IMR-90 (cell line): ENCODE data around the gene ARHGEF7. TPM values are rescaled to one million over a fixed set of nuclear protein-coding genes. Genes with fewer than 3 reads are reported as not detected.

Source experiments
- ATAC-seq: fragments of 200-7000 bp; cut with Tn5 transposase; 2 replicates; pipeline ENCODE4 v1.9.1; 2020; ENCODE audit warnings: low read depth, mild to moderate bottlenecking, moderate library complexity
- BruUV-seq: library from RNA; stranded (reverse); fragments of 400-500 nt; replicated peaks from 2 replicates; lab custom pipeline; 2021; lab: Mats Ljungman, UMichigan
- CTCF ChIA-PET: fragments of 300-600 bp; formaldehyde crosslinking; extraction: SDS; loops from one replicate; lab custom pipeline; 2021; ENCODE audit warnings: antibody characterized with exemption; lab: Yijun Ruan, JAX
- POLR2A ChIA-PET: fragments of 300-600 bp; sonication (Branson Sonifier 250); formaldehyde crosslinking; loops from one replicate; lab custom pipeline; 2022; ENCODE audit warnings: antibody characterized with exemption; ENCODE audit not compliant: unreplicated experiment; lab: Charles Lee
- DNase-seq: peaks from one replicate; pipeline ENCODE4 v3.0.0; 2013
- H2AFZ ChIP-seq: replicated peaks from 2 replicates; pipeline ENCODE3; 2013; ENCODE audit warnings: low read length, mild to moderate bottlenecking; ENCODE audit not compliant: poor library complexity
- H2AK5ac ChIP-seq: 2 replicates; pipeline ENCODE4 v1.6.1; 2013; ENCODE audit warnings: low read depth, low read length, inconsistent platforms
- H2AK9ac ChIP-seq: replicated peaks from 2 replicates; pipeline ENCODE3; 2013; ENCODE audit warnings: mild to moderate bottlenecking, low read depth, low read length, moderate library complexity; ENCODE audit not compliant: poor library complexity
- H2BK120ac ChIP-seq: 2 replicates; pipeline ENCODE4 v1.6.1; 2013; ENCODE audit warnings: low read depth, low read length, inconsistent platforms
- H2BK15ac ChIP-seq: 3 replicates; pipeline ENCODE4 v1.6.1; 2013; ENCODE audit warnings: low read depth, low read length, inconsistent platforms
- H2BK20ac ChIP-seq: 2 replicates; pipeline ENCODE4 v1.6.1; 2013; ENCODE audit warnings: low read depth, mild to moderate bottlenecking, inconsistent platforms, low read length, moderate library complexity
- H2BK5ac ChIP-seq: 2 replicates; pipeline ENCODE4 v1.6.1; 2013; ENCODE audit warnings: mild to moderate bottlenecking, low read depth, low read length, inconsistent platforms; ENCODE audit not compliant: poor library complexity, severe bottlenecking
- H3K14ac ChIP-seq: replicated peaks from 2 replicates; pipeline ENCODE4 v1.6.1; 2013; ENCODE audit warnings: low read depth, low read length, inconsistent platforms
- H3K18ac ChIP-seq: 2 replicates; pipeline ENCODE4 v1.6.1; 2013; ENCODE audit warnings: low read depth, low read length, control low read depth
- H3K23ac ChIP-seq: 2 replicates; pipeline ENCODE4 v1.6.1; 2013; ENCODE audit warnings: low read depth, low read length, inconsistent platforms
- H3K27ac ChIP-seq: 2 replicates; pipeline ENCODE4 v1.5.1; 2013; ENCODE audit warnings: mild to moderate bottlenecking, control low read depth, low read length; ENCODE audit not compliant: insufficient read depth
- H3K27me3 ChIP-seq: 2 replicates; pipeline ENCODE4 v1.6.1; 2013; ENCODE audit warnings: low read length; ENCODE audit not compliant: control insufficient read depth, insufficient read depth
- H3K36me3 ChIP-seq: 2 replicates; pipeline ENCODE4 v1.6.1; 2013; ENCODE audit warnings: low read length, mixed read lengths; ENCODE audit not compliant: control insufficient read depth, insufficient read depth
- H3K4ac ChIP-seq: 2 replicates; pipeline ENCODE4 v1.6.1; 2013; ENCODE audit warnings: low read depth, low read length, inconsistent platforms
- H3K4me1 ChIP-seq: 2 replicates; pipeline ENCODE4 v1.6.1; 2013; ENCODE audit warnings: low read length, mixed read lengths; ENCODE audit not compliant: control insufficient read depth, insufficient read depth
- H3K4me2 ChIP-seq: 2 replicates; pipeline ENCODE4 v1.6.1; 2013; ENCODE audit warnings: low read depth, mild to moderate bottlenecking, control low read depth, low read length, moderate library complexity
- H3K4me3 ChIP-seq: 2 replicates; pipeline ENCODE4 v1.5.1; 2013; ENCODE audit warnings: low read depth, mild to moderate bottlenecking, control low read depth, low read length, moderate library complexity; ENCODE audit not compliant: insufficient read depth
- H3K56ac ChIP-seq: 2 replicates; pipeline ENCODE4 v1.6.1; 2013; ENCODE audit warnings: low read length, inconsistent platforms; ENCODE audit not compliant: insufficient read depth; ENCODE audit errors: extremely low read depth
- H3K79me1 ChIP-seq, 2 experiments: 2 replicates each; pipeline ENCODE4 v1.6.1; 2013; ENCODE audit warnings: low read length in 2 of 2, inconsistent platforms in 1 of 2, low read depth in 1 of 2
- H3K9ac ChIP-seq: 2 replicates; pipeline ENCODE4 v1.6.1; 2013; ENCODE audit warnings: low read depth, low read length, control low read depth
- H3K9me1 ChIP-seq: 2 replicates; pipeline ENCODE4 v1.6.1; 2013; ENCODE audit warnings: low read length, inconsistent platforms; ENCODE audit not compliant: insufficient read depth
- H3K9me3 ChIP-seq: 2 replicates; pipeline ENCODE4 v1.6.1; 2013; ENCODE audit warnings: low read length; ENCODE audit not compliant: control insufficient read depth, insufficient read depth
- H4K20me1 ChIP-seq: 2 replicates; pipeline ENCODE4 v1.6.1; 2013; ENCODE audit warnings: low read length, inconsistent platforms; ENCODE audit not compliant: insufficient read depth
- H4K5ac ChIP-seq: 2 replicates; pipeline ENCODE4 v1.6.1; 2013; ENCODE audit warnings: mild to moderate bottlenecking, low read depth, low read length, control low read depth
- H4K8ac ChIP-seq, 2 experiments: 2 replicates each; pipeline ENCODE4 v1.6.1; 2013; ENCODE audit warnings: low read depth in 2 of 2, low read length in 2 of 2, control low read depth in 1 of 2, inconsistent platforms in 1 of 2
- H4K91ac ChIP-seq: 2 replicates; pipeline ENCODE4 v1.6.1; 2013; ENCODE audit warnings: low read depth, low read length, inconsistent platforms; ENCODE audit not compliant: insufficient read depth
- CEBPB ChIP-seq: IDR thresholded peaks from 2 replicates; pipeline ENCODE4 v1.6.1; 2012; ENCODE audit warnings: low read depth, low read length, improper control_type of control experiment
- CHD1 ChIP-seq: IDR thresholded peaks from 2 replicates; pipeline ENCODE4 v1.6.1; 2012; ENCODE audit warnings: low read depth, low read length, improper control_type of control experiment
- NFE2L2 ChIP-seq: fragments of 150-350 bp; IDR thresholded peaks from 2 replicates; pipeline ENCODE4 v1.6.1; 2016; ENCODE audit warnings: low read depth, mild to moderate bottlenecking, low read length
- RAD21 ChIP-seq: IDR thresholded peaks from 2 replicates; pipeline ENCODE4 v1.6.1; 2012; ENCODE audit warnings: low read length, improper control_type of control experiment
- RFX5 ChIP-seq: IDR thresholded peaks from 2 replicates; pipeline ENCODE4 v1.8.0; 2012; ENCODE audit warnings: low read depth, mild to moderate bottlenecking, low read length, moderate library complexity
- WGBS, 2 experiments: methylation state at CpG; one replicate each; pipeline versions ENCODE4 v1.1.5 to v1.1.7; 2013; ENCODE audit warnings: missing lambda C conversion rate in 2 of 2; ENCODE audit not compliant: insufficient read length in 1 of 2; ENCODE audit errors: extremely low coverage in 2 of 2; 5-methylcytosine and 5-hydroxymethylcytosine counted together
- dilution Hi-C: fragments of 300-500 bp; cut with HindIII; formaldehyde crosslinking; loops from one replicate; pipeline ENCODE4 v1.14.3; 2018; ENCODE audit warnings: low sequenced_read_pairs; ENCODE audit not compliant: unreplicated experiment
- in situ Hi-C: fragments of 300-500 bp; cut with MboI; formaldehyde crosslinking; loops from 3 replicates; pipeline ENCODE4 v1.14.3; 2019; ENCODE audit warnings: low sequenced_read_pairs, inconsistent platforms, mixed read lengths
- intact Hi-C: fragments of 100-400 bp; cut with micrococcal nuclease; formaldehyde crosslinking; loops from 2 replicates; pipeline ENCODE4 v1.10.0; 2022
- polyA plus RNA-seq, 3 experiments: library from polyadenylated mRNA; depleted of rRNA; stranded (reverse); fragments of >200 nt; gene quantifications; 2 replicates each; pipeline ENCODE4 v1.2.3, GENCODE V29; 2012; ENCODE audit warnings: low replicate concordance in 1 of 3
- total RNA-seq: library from RNA; depleted of rRNA; stranded (reverse); fragments of >200 nt; gene quantifications from 2 replicates; pipeline ENCODE4 v1.2.3, GENCODE V29; 2012
- TF ChIP-seq, protein P1 (sequence below): fragments of 150-350 bp; IDR thresholded peaks from 2 replicates; pipeline ENCODE4 v1.6.1; 2016; ENCODE audit warnings: low read depth, mild to moderate bottlenecking, low read length, moderate library complexity, borderline replicate concordance

ARHGEF7 gene
- total and polyA plus RNA-seq, 2 of the 4 experiments (the other 2 are of a cell fraction) = 32.9 to 59.0 TPM

DNA sequence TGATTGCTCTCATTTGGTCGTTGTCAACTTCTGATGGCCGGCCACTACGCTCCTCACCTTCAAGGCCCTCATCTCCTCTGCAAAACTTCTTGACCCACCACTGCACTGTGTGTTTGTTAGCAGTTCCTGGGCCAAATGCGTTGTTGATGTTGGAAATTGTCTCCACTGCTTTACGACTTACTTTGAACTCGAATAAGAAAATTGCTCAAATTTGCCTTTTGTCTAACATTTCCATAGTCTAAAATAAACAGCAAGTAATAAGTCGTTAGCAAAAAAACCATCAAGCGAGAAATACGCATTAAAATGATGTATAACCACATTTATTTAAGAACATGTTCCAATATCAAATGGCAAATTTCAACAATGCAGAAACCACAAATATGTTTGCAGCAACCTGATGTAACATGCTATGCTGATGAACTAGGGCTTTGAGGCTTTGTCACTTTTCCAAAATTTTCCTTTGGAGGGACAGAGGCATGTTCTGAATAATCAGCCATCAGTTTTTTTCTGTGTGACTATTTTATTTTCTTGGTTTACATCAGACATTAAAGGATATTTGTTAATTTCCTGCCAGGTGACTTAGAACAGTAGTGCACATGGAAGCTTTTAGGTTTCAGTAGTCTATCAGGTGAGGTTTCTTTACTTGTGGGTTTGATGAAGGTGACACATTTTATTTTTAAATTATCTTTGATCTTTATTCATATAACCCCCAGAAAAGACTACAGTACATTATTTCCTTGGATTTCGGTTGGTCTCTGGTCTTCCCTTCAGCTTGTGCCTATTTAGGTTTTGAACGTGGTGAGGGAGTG, 130.7 kb downstream of the ARHGEF7 start:
- no peak overlapping the region for H2BK120ac ChIP-seq
- no peak overlapping the region for H3K27ac ChIP-seq
- H2AK9ac ChIP-seq = no peak overlapping the region
- dilution Hi-C loops = no loop called here
- H3K9me3 ChIP-seq = no peaks in the 10 kb centered on the region
- H2AFZ ChIP-seq = no peak overlapping the region
- H4K91ac ChIP-seq = no peak overlapping the region
- H3K36me3 ChIP-seq = peaks cover 28% of the 10 kb centered on the region
- intact Hi-C loops = no loop called here
- H3K4me3 ChIP-seq = no peak overlapping the region
- no peak overlapping the region for H4K8ac ChIP-seq
- peaks cover 11% of the 10 kb centered on the region; the same call in 1 of the 2 replicates for H3K9me1 ChIP-seq
- H3K27me3 ChIP-seq = no peaks in the 10 kb centered on the region
- no peak overlapping the region for H3K14ac ChIP-seq
- H3K4ac ChIP-seq = no peak overlapping the region
- in situ Hi-C loops = no loop called here
- DNase-seq (peak; percentile 56), ATAC-seq (no peak)
- H3K4me1 ChIP-seq = no peaks in the 10 kb centered on the region
- H3K9ac ChIP-seq = no peak overlapping the region
- no peak overlapping the region for H3K23ac ChIP-seq
- CTCF ChIA-PET = no interaction called here
- H4K20me1 ChIP-seq = peaks cover 10% of the 10 kb centered on the region
- no CpG with 5 or more reads among the region's 11 CpGs for WGBS, 2 experiments
- no peak overlapping the region for H4K5ac ChIP-seq
- TF ChIP-seq CHD1 (no peak), RAD21 (no peak), CEBPB (no peak), NFE2L2 (no peak), RFX5 (no peak)
- TF ChIP-seq, protein P1, sequence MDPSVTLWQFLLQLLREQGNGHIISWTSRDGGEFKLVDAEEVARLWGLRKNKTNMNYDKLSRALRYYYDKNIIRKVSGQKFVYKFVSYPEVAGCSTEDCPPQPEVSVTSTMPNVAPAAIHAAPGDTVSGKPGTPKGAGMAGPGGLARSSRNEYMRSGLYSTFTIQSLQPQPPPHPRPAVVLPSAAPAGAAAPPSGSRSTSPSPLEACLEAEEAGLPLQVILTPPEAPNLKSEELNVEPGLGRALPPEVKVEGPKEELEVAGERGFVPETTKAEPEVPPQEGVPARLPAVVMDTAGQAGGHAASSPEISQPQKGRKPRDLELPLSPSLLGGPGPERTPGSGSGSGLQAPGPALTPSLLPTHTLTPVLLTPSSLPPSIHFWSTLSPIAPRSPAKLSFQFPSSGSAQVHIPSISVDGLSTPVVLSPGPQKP = no peak
- H3K56ac ChIP-seq = no peak overlapping the region
- no peak overlapping the region for H2BK15ac ChIP-seq
- POLR2A ChIA-PET = no interaction called here
- H3K18ac ChIP-seq = no peak overlapping the region
- no peak overlapping the region for H2BK5ac ChIP-seq
- no peak overlapping the region for H3K4me2 ChIP-seq
- no peak overlapping the region for H2BK20ac ChIP-seq
- BruUV-seq = no TSS peak
- no peak overlapping the region for H2AK5ac ChIP-seq
- H3K79me1 ChIP-seq = peaks cover 26 to 56% of the 10 kb centered on the region in 2 experiments; a peak in 3 of 4 replicates
